Heart left ventricle (tissue), 13 donors: ENCODE results near the gene THADA.

ENCODE experiments used
- CTCF ChIP-seq, 12 donors: fragments of 200-600 bp; sonication (generic) in 4 of 12; IDR thresholded peaks; one replicate each; pipeline versions ENCODE4 v1.5.0 to v1.8.0; 2018 to 2022; ENCODE audit warnings: antibody characterized with exemption in 12 of 12, mild to moderate bottlenecking in 5 of 12
- POLR2A ChIP-seq, 2 donors: fragments of 450-650 bp; IDR thresholded peaks; one replicate each; pipeline ENCODE4 v1.6.1; 2017; ENCODE audit warnings: antibody characterized with exemption in 2 of 2, mild to moderate bottlenecking in 2 of 2, moderate library complexity in 2 of 2
- donor health status: ischemic (EF 13 %, LVEDD 7.1; RV severe dilation, severe dysfunction).
- donor health status: DM: no; HTN: yes; CAD: no.
- donor health status: DM: no; HTN: no; CAD: no.
- donor health status: ischemic (EF 25% LVEDD 6.9; RV normal size, moderate dysfunction).
- donor health status: ischemic (EF 25% LVEDD 5.7; RV mildly dilated, moderate dysfunction).
- donor health status: ischemic (EF 35%, LVEDD 5.7; RV mildly dilated, moderate dysfunction).
- donor health status: nonischemic (EF 11% LVEDD 7.7; RV severe dilation, severe dysfunction).
- donor health status: DM: yes; HTN: yes; CAD: no.
- donor health status: PGD.
- donor health status: ischemic (EF 29% LVEDD 5.4; RV normal size, mild dysfunction).
- donor health status: nonischemic (EF 23%, LVEDD 6.1; RV moderate dilation, normal function).

DNA sequence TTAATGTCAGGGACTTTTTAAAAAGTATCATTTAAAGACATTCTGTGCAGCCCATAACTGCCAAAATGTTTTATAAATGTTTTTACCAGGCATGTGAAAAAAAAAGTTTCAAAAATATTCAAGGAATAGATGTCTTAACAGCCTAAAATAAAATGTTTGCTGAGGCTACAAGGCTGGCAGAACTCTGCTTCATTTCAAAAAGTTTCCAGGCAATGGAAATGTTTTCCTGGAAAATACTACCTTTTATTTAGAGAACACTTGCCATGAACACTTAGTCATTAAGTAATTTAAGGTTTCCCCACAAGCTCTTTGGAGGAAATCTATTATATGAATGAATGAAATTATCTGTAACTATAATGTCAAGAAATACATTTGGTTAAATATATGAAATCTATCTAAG is 68.8 kb downstream of the THADA start:
- TF ChIP-seq POLR2A (IDR thresholded peaks at IDR 0.05) (no peak), CTCF (IDR thresholded peaks at IDR 0.05) (no peak)
